Neural crest cell (in vitro differentiated cells): Measurements from ENCODE around the gene FMN1. TPM values are rescaled to one million over a fixed set of nuclear protein-coding genes. Genes with fewer than 3 reads are reported as not detected.

ENCODE experiments used
- DNase-seq: peaks from one replicate; pipeline ENCODE4 v3.0.0; 2021; ENCODE audit warnings: low read depth, mixed read lengths, low spot score
- H3K27ac Mint-ChIP-seq: one replicate; pipeline ENCODE4 v1.8.0; 2021; ENCODE audit warnings: mild to moderate bottlenecking, mixed read lengths; ENCODE audit not compliant: unreplicated experiment
- H3K27me3 Mint-ChIP-seq: 2 replicates; pipeline ENCODE4 v1.8.0; 2021; ENCODE audit warnings: low read depth, mild to moderate bottlenecking, mixed read lengths
- H3K36me3 Mint-ChIP-seq: 2 replicates; pipeline ENCODE4 v1.8.0; 2021; ENCODE audit warnings: low read depth, mild to moderate bottlenecking, mixed read lengths
- H3K4me1 Mint-ChIP-seq: 2 replicates; pipeline ENCODE4 v1.8.0; 2021; ENCODE audit warnings: mixed read lengths
- H3K4me3 Mint-ChIP-seq: one replicate; pipeline ENCODE4 v1.8.0; 2021; ENCODE audit warnings: mild to moderate bottlenecking, mixed read lengths
- H3K9me3 Mint-ChIP-seq: 2 replicates; pipeline ENCODE4 v1.8.0; 2021; ENCODE audit warnings: mixed read lengths
- total RNA-seq: library from RNA; stranded (reverse); gene quantifications from 2 replicates; pipeline ENCODE4 v1.2.1, GENCODE V29; 2021
- TF ChIP-seq, protein P1 (sequence below): fragments of 200-600 bp; sonication (generic); conservative IDR thresholded peaks from 2 replicates; pipeline ENCODE4 v1.5.0; 2021; ENCODE audit warnings: antibody characterized with exemption, mild to moderate bottlenecking

The FMN1 gene
- total RNA-seq, 1 donor from 2014 or later = 0.70 TPM

DNA sequence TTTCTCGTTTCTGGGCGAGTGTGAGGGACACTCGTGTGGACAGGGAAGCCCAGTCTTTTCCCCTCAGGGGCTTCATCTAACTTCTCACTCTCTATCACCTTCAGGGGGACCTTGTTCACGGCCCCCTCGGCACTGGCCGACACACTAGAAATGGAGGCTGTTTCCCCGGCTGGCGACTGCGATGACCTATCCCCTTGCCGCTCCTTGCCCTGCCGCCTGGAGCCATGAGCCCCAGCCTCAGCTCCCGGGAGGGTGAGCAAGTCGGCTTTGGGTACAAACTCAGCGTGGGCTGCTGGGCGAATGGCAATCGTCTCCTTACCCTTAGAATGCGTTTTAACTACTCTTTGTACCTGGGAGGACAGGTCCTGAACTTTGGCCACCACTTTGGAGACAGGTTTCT lies 41.0 kb downstream of the FMN1 start:
- TF ChIP-seq, protein P1, sequence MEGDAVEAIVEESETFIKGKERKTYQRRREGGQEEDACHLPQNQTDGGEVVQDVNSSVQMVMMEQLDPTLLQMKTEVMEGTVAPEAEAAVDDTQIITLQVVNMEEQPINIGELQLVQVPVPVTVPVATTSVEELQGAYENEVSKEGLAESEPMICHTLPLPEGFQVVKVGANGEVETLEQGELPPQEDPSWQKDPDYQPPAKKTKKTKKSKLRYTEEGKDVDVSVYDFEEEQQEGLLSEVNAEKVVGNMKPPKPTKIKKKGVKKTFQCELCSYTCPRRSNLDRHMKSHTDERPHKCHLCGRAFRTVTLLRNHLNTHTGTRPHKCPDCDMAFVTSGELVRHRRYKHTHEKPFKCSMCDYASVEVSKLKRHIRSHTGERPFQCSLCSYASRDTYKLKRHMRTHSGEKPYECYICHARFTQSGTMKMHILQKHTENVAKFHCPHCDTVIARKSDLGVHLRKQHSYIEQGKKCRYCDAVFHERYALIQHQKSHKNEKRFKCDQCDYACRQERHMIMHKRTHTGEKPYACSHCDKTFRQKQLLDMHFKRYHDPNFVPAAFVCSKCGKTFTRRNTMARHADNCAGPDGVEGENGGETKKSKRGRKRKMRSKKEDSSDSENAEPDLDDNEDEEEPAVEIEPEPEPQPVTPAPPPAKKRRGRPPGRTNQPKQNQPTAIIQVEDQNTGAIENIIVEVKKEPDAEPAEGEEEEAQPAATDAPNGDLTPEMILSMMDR = no peak
- H3K4me1 Mint-ChIP-seq = peaks cover 20% of the 10 kb centered on the region
- H3K36me3 Mint-ChIP-seq = no peaks in the 10 kb centered on the region
- H3K9me3 Mint-ChIP-seq = no peaks in the 10 kb centered on the region
- H3K27me3 Mint-ChIP-seq = no peaks in the 10 kb centered on the region
- no peak for DNase-seq
- no peak overlapping the region for H3K27ac Mint-ChIP-seq
- H3K4me3 Mint-ChIP-seq = no peak overlapping the region

DNA sequence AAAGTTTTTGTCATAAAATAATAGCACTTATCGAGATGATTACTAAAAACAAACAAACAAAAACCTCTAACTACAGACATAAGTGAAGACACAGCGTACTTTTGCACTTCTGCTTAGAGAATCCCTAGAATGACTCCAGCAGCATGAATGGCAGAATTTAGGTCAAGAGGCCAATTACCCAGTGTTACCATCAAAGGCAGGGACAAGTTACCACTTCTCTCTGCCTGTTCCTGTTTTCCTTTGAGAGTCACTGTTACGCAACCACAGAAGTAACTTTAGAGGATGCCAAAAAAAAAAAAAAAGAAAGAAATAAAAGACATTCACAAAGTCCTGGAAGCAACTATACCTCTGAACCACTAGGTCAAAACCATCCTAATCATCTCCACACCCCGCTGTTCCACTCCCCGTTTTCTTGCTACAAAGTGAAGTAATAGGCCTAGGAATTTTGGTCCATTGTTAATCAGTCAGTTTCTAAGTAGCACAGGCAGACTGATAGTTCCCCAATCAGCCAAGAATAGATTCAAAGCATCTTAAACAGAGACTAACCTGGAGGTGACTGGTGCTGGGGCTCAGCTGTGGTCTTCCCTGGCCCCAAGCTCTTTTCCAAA lies 41.9 kb downstream of the FMN1 start:
- no peaks in the 10 kb centered on the region for H3K27me3 Mint-ChIP-seq
- peaks cover 20% of the 10 kb centered on the region for H3K4me1 Mint-ChIP-seq
- TF ChIP-seq, protein P1 = no peak
- no peaks in the 10 kb centered on the region for H3K36me3 Mint-ChIP-seq
- H3K9me3 Mint-ChIP-seq = no peaks in the 10 kb centered on the region
- DNase-seq = no peak
- H3K4me3 Mint-ChIP-seq = no peak overlapping the region
- H3K27ac Mint-ChIP-seq = no peak overlapping the region

DNA sequence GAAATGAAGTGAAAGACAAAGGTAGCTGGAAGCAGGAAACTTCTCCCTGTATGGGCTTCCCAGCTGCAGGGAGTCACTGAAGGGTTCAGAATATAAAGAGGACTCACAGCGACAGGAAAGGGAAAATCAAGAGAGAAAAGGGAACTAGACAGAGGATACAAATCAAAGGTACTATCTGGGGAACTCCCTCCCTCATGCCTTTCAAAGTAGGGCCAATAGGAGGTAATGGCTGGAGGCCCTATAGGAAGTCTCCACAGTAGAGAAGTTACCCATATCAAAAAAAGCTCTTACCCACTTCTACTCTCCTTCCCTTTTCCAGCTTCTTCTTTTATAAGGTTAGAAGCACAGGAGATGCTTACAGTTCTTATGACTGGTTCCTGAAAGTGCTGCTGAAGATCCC lies 43.5 kb downstream of the FMN1 start:
- H3K36me3 Mint-ChIP-seq = no peaks in the 10 kb centered on the region
- no peak for DNase-seq
- H3K27me3 Mint-ChIP-seq = no peaks in the 10 kb centered on the region
- no peaks in the 10 kb centered on the region for H3K9me3 Mint-ChIP-seq
- no peak overlapping the region for H3K4me3 Mint-ChIP-seq
- peak overlapping the region; percentile 69 for H3K27ac Mint-ChIP-seq
- TF ChIP-seq, protein P1 = no peak
- peaks cover 20% of the 10 kb centered on the region for H3K4me1 Mint-ChIP-seq

- peaks cover 20% of the 10 kb centered on the region for H3K4me1 Mint-ChIP-seq
- TF ChIP-seq, protein P1 = no peak
- H3K27me3 Mint-ChIP-seq = no peaks in the 10 kb centered on the region
- DNase-seq = no peak
- no peaks in the 10 kb centered on the region for H3K36me3 Mint-ChIP-seq
- H3K4me3 Mint-ChIP-seq = no peak overlapping the region
- H3K27ac Mint-ChIP-seq = peak overlapping the region; percentile 69
- no peaks in the 10 kb centered on the region for H3K9me3 Mint-ChIP-seq
These were observed 44.0 kb downstream of the FMN1 start for GRCh38 chr15:33150431-33150941.

GRCh38 chr15:33149919-33150318 lies 44.6 kb downstream of the FMN1 start:
- no peak for DNase-seq
- Mint-ChIP-seq H3K4me1 (peaks cover 17% of the 10 kb centered on the region), H3K27me3 (no peaks in the 10 kb centered on the region), H3K27ac (no peak overlapping the region), H3K4me3 (no peak overlapping the region), H3K9me3 (no peaks in the 10 kb centered on the region), H3K36me3 (no peaks in the 10 kb centered on the region)
- TF ChIP-seq, protein P1 = no peak
